HepG2 (cell line): ENCODE measurements around the gene HELZ. TPM values are rescaled to one million over a fixed set of nuclear protein-coding genes. Genes with fewer than 3 reads are reported as not detected.

Experiments used
- ATAC-seq: fragments of 200-7000 bp; cut with Tn5 transposase; 3 replicates; pipeline ENCODE4 v1.9.1; 2020; ENCODE audit warnings: mild to moderate bottlenecking, moderate library complexity
- BruUV-seq: library from RNA; stranded (reverse); fragments of 400-500 nt; replicated peaks from 2 replicates; lab custom pipeline; 2021; lab: Mats Ljungman, UMichigan
- CTCF ChIA-PET: fragments of 300-600 bp; formaldehyde crosslinking; extraction: SDS; loops from one replicate; lab custom pipeline; 2021; ENCODE audit warnings: low total read pairs, inconsistent platforms, low intra/inter-chr PET ratio; lab: Yijun Ruan, JAX
- POLR2A ChIA-PET: fragments of 350-600 bp; sonication (Branson Sonifier 250); formaldehyde crosslinking; loops from one replicate; lab custom pipeline; 2020; ENCODE audit warnings: antibody characterized with exemption, inconsistent platforms; lab: Yijun Ruan, JAX
- DNase-seq: peaks from one replicate; pipeline ENCODE4 v3.0.0-alpha.2; 2015; ENCODE audit warnings: low spot score
- FAIRE-seq: peaks from 3 replicates; lab custom pipeline; 2011; peaks lifted over from hg19 to GRCh38; lab: Jason Lieb, UNC
- H2AFZ ChIP-seq: one replicate; pipeline ENCODE4 v1.6.1; 2011; ENCODE audit warnings: low read length, inconsistent platforms
- H3K27ac ChIP-seq: fragments of 300-600 bp; 3 replicates; pipeline ENCODE4 v1.8.0; 2011; ENCODE audit warnings: mixed run types, mild to moderate bottlenecking, mixed read lengths, low read length, inconsistent platforms; ENCODE audit not compliant: insufficient read depth; ENCODE audit errors: extremely low read length
- H3K27me3 ChIP-seq, 2 experiments: fragments of 200-600 bp in 1 of 2; 2 replicates in 1 of 2; 3 replicates in 1 of 2; pipeline versions ENCODE4 v1.6.0 to v1.8.0; 2011; ENCODE audit warnings: low read length in 2 of 2, mild to moderate bottlenecking in 2 of 2, moderate library complexity in 2 of 2, inconsistent platforms in 1 of 2; ENCODE audit not compliant: insufficient read depth in 2 of 2, control insufficient read depth in 1 of 2
- H3K36me3 ChIP-seq, 2 experiments: fragments of 200-600 bp in 1 of 2; replicated peaks in 1 of 2; 2 replicates in 1 of 2; 3 replicates in 1 of 2; pipeline versions ENCODE4 v1.5.1 to v1.8.0; 2011; ENCODE audit warnings: low read length in 2 of 2, inconsistent platforms in 1 of 2; ENCODE audit not compliant: insufficient read depth in 2 of 2, control insufficient read depth in 1 of 2
- H3K4me1 ChIP-seq: 2 replicates; pipeline ENCODE4 v1.5.1; 2012; ENCODE audit warnings: low read length, inconsistent platforms; ENCODE audit not compliant: insufficient read depth
- H3K4me2 ChIP-seq: 2 replicates; pipeline ENCODE4 v1.6.0; 2011; ENCODE audit warnings: low read depth, low read length, inconsistent platforms
- H3K4me3 ChIP-seq, 3 experiments: fragments of 200-600 bp in 1 of 3; sonication (generic), shearing (Covaris generic) in 1 of 3; replicated peaks in 1 of 3; 2 replicates each; pipeline ENCODE4 v1.5.1; 2011 to 2016; ENCODE audit warnings: low read length in 3 of 3, inconsistent platforms in 2 of 3, low read depth in 2 of 3, mild to moderate bottlenecking in 2 of 3, control low read depth in 1 of 3, mixed read lengths in 1 of 3; ENCODE audit not compliant: insufficient read depth in 1 of 3
- H3K79me2 ChIP-seq: one replicate; pipeline ENCODE4 v1.6.1; 2011; ENCODE audit warnings: low read length, inconsistent platforms; ENCODE audit not compliant: insufficient read depth
- H3K9ac ChIP-seq: 2 replicates; pipeline ENCODE4 v1.6.0; 2011; ENCODE audit warnings: mild to moderate bottlenecking, low read depth, low read length, inconsistent platforms; ENCODE audit not compliant: insufficient read depth
- H3K9me3 ChIP-seq: 2 replicates; pipeline ENCODE4 v1.5.1; 2012; ENCODE audit warnings: mild to moderate bottlenecking, low read length
- H4K20me1 ChIP-seq: 2 replicates; pipeline ENCODE4 v1.6.0; 2011; ENCODE audit warnings: inconsistent platforms, mild to moderate bottlenecking, low read length, moderate library complexity; ENCODE audit not compliant: insufficient read depth
- CBX2 ChIP-seq, 2 experiments: fragments of 200-600 bp in 1 of 2; sonication (generic); formaldehyde crosslinking in 1 of 2; IDR thresholded peaks; 2 replicates each; pipeline versions ENCODE4 v1.7.0 to v1.8.1; 2018 to 2022; ENCODE audit warnings: low read depth in 2 of 2, low read length in 1 of 2, mild to moderate bottlenecking in 1 of 2, missing genetic modification reagents in 1 of 2
- CHD4 ChIP-seq: fragments of 200-600 bp; sonication (generic); IDR thresholded peaks from 2 replicates; pipeline ENCODE4 v1.7.0; 2017; ENCODE audit warnings: mild to moderate bottlenecking, low read length, borderline replicate concordance
- DNMT1 ChIP-seq: sonication (generic); formaldehyde crosslinking; IDR thresholded peaks from 2 replicates; pipeline ENCODE4 v1.5.1; 2020; ENCODE audit warnings: mild to moderate bottlenecking, missing genetic modification reagents
- HHEX ChIP-seq: IDR thresholded peaks from 2 replicates; pipeline ENCODE4 v1.6.1; 2016; ENCODE audit warnings: control low read depth
- HINFP ChIP-seq: sonication (generic); formaldehyde crosslinking; IDR thresholded peaks from 2 replicates; pipeline ENCODE4 v1.4.0; 2020; ENCODE audit warnings: low read depth, mild to moderate bottlenecking, missing genetic modification reagents
- HNF4G ChIP-seq, 2 experiments: sonication (generic) in 1 of 2; formaldehyde crosslinking in 1 of 2; IDR thresholded peaks; 2 replicates each; pipeline versions ENCODE4 v1.4.0 to v1.6.1; 2011 to 2020; ENCODE audit warnings: borderline replicate concordance in 2 of 2, low read depth in 2 of 2, mild to moderate bottlenecking in 2 of 2, low read length in 1 of 2, missing genetic modification reagents in 1 of 2, moderate library complexity in 1 of 2
- MED1 ChIP-seq: sonication (generic); formaldehyde crosslinking; IDR thresholded peaks from 2 replicates; pipeline ENCODE4 v1.4.0; 2020; ENCODE audit warnings: missing genetic modification reagents
- RFX1 ChIP-seq: fragments of 450-650 bp; IDR thresholded peaks from 2 replicates; pipeline ENCODE4 v1.6.1; 2017
- SCMH1 ChIP-seq: sonication (generic); formaldehyde crosslinking; IDR thresholded peaks from 2 replicates; pipeline ENCODE4 v1.9.0; 2021; ENCODE audit warnings: missing genetic modification reagents, mild to moderate bottlenecking, borderline replicate concordance
- SIX1 ChIP-seq: sonication (generic); formaldehyde crosslinking; IDR thresholded peaks from 2 replicates; pipeline ENCODE4 v1.4.0; 2020; ENCODE audit warnings: missing genetic modification reagents, borderline replicate concordance
- SIX4 ChIP-seq: sonication (generic); formaldehyde crosslinking; IDR thresholded peaks from 2 replicates; pipeline ENCODE4 v1.4.0; 2020; ENCODE audit warnings: missing genetic modification reagents
- ZFP36 ChIP-seq: fragments of 150-350 bp; IDR thresholded peaks from 2 replicates; pipeline ENCODE4 v1.6.1; 2018; ENCODE audit warnings: borderline replicate concordance, low read length, low read depth; ENCODE audit not compliant: partially characterized antibody
- ZMYM4 ChIP-seq: sonication (generic); formaldehyde crosslinking; IDR thresholded peaks from 2 replicates; pipeline ENCODE4 v1.8.1; 2023; ENCODE audit warnings: mild to moderate bottlenecking, missing genetic modification reagents
- ZNF251 ChIP-seq: sonication (generic); formaldehyde crosslinking; IDR thresholded peaks from 2 replicates; pipeline ENCODE4 v1.9.0; 2021; ENCODE audit warnings: mild to moderate bottlenecking, missing genetic modification reagents
- ZNF652 ChIP-seq: IDR thresholded peaks from 2 replicates; pipeline ENCODE4 v1.6.1; 2016; ENCODE audit warnings: low read depth, borderline replicate concordance
- ZSCAN20 ChIP-seq: sonication (generic); formaldehyde crosslinking; IDR thresholded peaks from 2 replicates; pipeline ENCODE4 v1.4.0; 2020; ENCODE audit warnings: missing genetic modification reagents, mild to moderate bottlenecking, borderline replicate concordance
- WGBS: methylation state at CpG from one replicate; pipeline ENCODE4 v1.1.6; 2017; ENCODE audit warnings: low lambda C conversion rate; 5-methylcytosine and 5-hydroxymethylcytosine counted together
- in situ Hi-C: cut with HindIII; loops from 2 replicates; pipeline ENCODE4 v1.10.0; 2017; ENCODE audit warnings: low pct_unique_long_range_greater_than_20kb; ENCODE audit not compliant: extremely low pct_ligation_motif_present
- intact Hi-C: fragments of 100-400 bp; cut with micrococcal nuclease; formaldehyde crosslinking; loops from one replicate; pipeline ENCODE4 v1.10.0; 2022; ENCODE audit not compliant: unreplicated experiment
- polyA plus RNA-seq, 8 experiments: library from polyadenylated mRNA; depleted of rRNA in 3 of 8; stranded (reverse) in 7 of 8; unstranded in 1 of 8; fragments of >200 nt; fragmentation: Illumina TruSeq in 4 of 8; extraction: Trizol in 4 of 8; gene quantifications; 2 replicates each; pipeline versions ENCODE4 v1.2.1 to v1.2.3, GENCODE V29; 2011 to 2016; ENCODE audit warnings: low read depth in 4 of 8, missing spikeins in 1 of 8, mixed read lengths in 1 of 8; ENCODE audit not compliant: insufficient read depth in 1 of 8
- total RNA-seq, 5 experiments: library from RNA; depleted of rRNA; stranded (reverse); fragments of >200 nt; fragmentation: Illumina TruSeq; extraction: Trizol; gene quantifications; 2 replicates each; pipeline ENCODE4 v1.2.3, GENCODE V29; 2016; ENCODE audit warnings: low read depth in 1 of 5
- TF ChIP-seq, protein P1 (sequence below): sonication (generic); formaldehyde crosslinking; IDR thresholded peaks from 2 replicates; pipeline ENCODE4 v1.5.1; 2020; ENCODE audit warnings: missing genetic modification reagents, mild to moderate bottlenecking, borderline replicate concordance
- TF ChIP-seq, protein P2 (sequence below): sonication (generic); formaldehyde crosslinking; IDR thresholded peaks from 2 replicates; pipeline ENCODE4 v1.4.0; 2020; ENCODE audit warnings: mild to moderate bottlenecking, missing genetic modification reagents

HELZ gene
- total and polyA plus RNA-seq, 2 of the 13 experiments (the other 11 are each of a cell fraction or from before 2014, with no cell fraction given) = 35.3 to 52.4 TPM

- Histone ChIP-seq H3K4me3 (no peak overlapping the region), H3K9me3 (peaks cover 24% of the 10 kb centered on the region), H3K4me1 (peaks cover 8% of the 10 kb centered on the region), H3K36me3 (no peaks in the 10 kb centered on the region), H4K20me1 (no peaks in the 10 kb centered on the region), H3K27ac (no peak overlapping the region), H3K4me2 (no peak overlapping the region), H3K79me2 (no peaks in the 10 kb centered on the region), H3K9ac (no peak overlapping the region), H3K27me3 (peaks cover 5 to 33% of the 10 kb centered on the region in 2 experiments; a peak in 3 of 5 replicates), H2AFZ (no peak overlapping the region)
- no TSS peak for BruUV-seq
- ChIA-PET CTCF (no interaction called here), POLR2A (no interaction called here)
- in situ Hi-C loops (no loop called here), intact Hi-C loops (no loop called here)
- TF ChIP-seq HNF4G (IDR thresholded peaks at IDR 0.05; ENCODE audit: borderline replicate concordance, low read depth, low read length) (no peak), HNF4G (CRISPR knock-in tag; IDR thresholded peaks at IDR 0.05; ENCODE audit: borderline replicate concordance, low read depth) (no peak), ZNF251 (no peak), MED1 (CRISPR knock-in tag) (no peak), SIX1 (no peak), ZMYM4 (CRISPR knock-in tag) (no peak), DNMT1 (CRISPR knock-in tag) (no peak), ZSCAN20 (no peak), HINFP (CRISPR knock-in tag) (no peak), ZNF652 (no peak), HHEX (CRISPR knock-in tag) (no peak), RFX1 (no peak), CHD4 (no peak), SIX4 (CRISPR knock-in tag) (no peak), ZFP36 (no peak), CBX2 (IDR thresholded peaks at IDR 0.05; ENCODE audit: low read depth, low read length) (no peak), CBX2 (CRISPR knock-in tag; IDR thresholded peaks at IDR 0.05; ENCODE audit: low read depth) (no peak), SCMH1 (CRISPR knock-in tag) (no peak)
- TF ChIP-seq, protein P1, sequence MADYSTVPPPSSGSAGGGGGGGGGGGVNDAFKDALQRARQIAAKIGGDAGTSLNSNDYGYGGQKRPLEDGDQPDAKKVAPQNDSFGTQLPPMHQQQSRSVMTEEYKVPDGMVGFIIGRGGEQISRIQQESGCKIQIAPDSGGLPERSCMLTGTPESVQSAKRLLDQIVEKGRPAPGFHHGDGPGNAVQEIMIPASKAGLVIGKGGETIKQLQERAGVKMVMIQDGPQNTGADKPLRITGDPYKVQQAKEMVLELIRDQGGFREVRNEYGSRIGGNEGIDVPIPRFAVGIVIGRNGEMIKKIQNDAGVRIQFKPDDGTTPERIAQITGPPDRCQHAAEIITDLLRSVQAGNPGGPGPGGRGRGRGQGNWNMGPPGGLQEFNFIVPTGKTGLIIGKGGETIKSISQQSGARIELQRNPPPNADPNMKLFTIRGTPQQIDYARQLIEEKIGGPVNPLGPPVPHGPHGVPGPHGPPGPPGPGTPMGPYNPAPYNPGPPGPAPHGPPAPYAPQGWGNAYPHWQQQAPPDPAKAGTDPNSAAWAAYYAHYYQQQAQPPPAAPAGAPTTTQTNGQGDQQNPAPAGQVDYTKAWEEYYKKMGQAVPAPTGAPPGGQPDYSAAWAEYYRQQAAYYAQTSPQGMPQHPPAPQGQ (CRISPR knock-in tag) = no peak
- TF ChIP-seq, protein P2, sequence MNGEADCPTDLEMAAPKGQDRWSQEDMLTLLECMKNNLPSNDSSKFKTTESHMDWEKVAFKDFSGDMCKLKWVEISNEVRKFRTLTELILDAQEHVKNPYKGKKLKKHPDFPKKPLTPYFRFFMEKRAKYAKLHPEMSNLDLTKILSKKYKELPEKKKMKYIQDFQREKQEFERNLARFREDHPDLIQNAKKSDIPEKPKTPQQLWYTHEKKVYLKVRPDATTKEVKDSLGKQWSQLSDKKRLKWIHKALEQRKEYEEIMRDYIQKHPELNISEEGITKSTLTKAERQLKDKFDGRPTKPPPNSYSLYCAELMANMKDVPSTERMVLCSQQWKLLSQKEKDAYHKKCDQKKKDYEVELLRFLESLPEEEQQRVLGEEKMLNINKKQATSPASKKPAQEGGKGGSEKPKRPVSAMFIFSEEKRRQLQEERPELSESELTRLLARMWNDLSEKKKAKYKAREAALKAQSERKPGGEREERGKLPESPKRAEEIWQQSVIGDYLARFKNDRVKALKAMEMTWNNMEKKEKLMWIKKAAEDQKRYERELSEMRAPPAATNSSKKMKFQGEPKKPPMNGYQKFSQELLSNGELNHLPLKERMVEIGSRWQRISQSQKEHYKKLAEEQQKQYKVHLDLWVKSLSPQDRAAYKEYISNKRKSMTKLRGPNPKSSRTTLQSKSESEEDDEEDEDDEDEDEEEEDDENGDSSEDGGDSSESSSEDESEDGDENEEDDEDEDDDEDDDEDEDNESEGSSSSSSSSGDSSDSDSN = no peak
- WGBS = 50% methylated on average over 1 of the region's 1 CpG
- FAIRE-seq = no peak
- ATAC-seq = no peak
- no peak for DNase-seq
These were observed 194.9 kb downstream of the HELZ start for GRCh38 chr17:67050066-67050465.
